ENCODE measurements around the gene MSGN1. TPM values are rescaled to one million over a fixed set of nuclear protein-coding genes. Genes with fewer than 3 reads are reported as not detected.

MSGN1 gene
- total RNA-seq, 2 donors from 2014 or later: not detected

DNA sequence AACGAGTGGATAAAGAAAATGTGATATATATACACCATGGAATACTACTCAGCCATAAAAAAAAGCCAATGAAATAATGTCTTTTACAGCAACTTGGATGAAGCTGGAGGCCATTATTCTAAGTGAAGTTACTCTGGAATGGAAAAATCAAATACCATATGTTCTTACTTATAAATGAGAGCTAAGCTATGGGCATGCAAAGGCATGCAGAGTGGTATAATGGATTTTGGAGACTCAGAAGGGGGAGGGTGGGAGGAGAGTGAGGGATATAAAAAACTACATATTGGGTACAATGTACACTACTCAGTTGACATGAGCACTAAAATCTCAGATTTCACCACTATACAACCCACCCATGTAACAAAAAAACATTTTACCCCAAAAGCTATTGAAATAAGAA lies 1.7 kb upstream of the MSGN1 start:
- no peak overlapping the region for H3K4me3 ChIP-seq
- peak overlapping the region in 1 of 2 donors; percentile 57 for H3K27ac ChIP-seq
- no peaks in the 10 kb centered on the region for H3K36me3 ChIP-seq
- TF ChIP-seq CTCF (IDR thresholded peaks at IDR 0.05) (no peak), POLR2AphosphoS5 (IDR thresholded peaks at IDR 0.05) (no peak), POLR2A (IDR thresholded peaks at IDR 0.05) (no peak)
- H3K4me1 ChIP-seq (replicated peaks): no peaks in the 10 kb centered on the region
- 60% methylated on average over 1 of the region's 1 CpG for WGBS
- H3K27me3 ChIP-seq (replicated peaks; ENCODE audit: insufficient read depth): no peaks in the 10 kb centered on the region
- no peak for DNase-seq (ENCODE audit: low spot score)
- intact Hi-C loops (cut with DNase I): no loop called here
- H3K9me3 ChIP-seq: no peaks in the 10 kb centered on the region

DNA sequence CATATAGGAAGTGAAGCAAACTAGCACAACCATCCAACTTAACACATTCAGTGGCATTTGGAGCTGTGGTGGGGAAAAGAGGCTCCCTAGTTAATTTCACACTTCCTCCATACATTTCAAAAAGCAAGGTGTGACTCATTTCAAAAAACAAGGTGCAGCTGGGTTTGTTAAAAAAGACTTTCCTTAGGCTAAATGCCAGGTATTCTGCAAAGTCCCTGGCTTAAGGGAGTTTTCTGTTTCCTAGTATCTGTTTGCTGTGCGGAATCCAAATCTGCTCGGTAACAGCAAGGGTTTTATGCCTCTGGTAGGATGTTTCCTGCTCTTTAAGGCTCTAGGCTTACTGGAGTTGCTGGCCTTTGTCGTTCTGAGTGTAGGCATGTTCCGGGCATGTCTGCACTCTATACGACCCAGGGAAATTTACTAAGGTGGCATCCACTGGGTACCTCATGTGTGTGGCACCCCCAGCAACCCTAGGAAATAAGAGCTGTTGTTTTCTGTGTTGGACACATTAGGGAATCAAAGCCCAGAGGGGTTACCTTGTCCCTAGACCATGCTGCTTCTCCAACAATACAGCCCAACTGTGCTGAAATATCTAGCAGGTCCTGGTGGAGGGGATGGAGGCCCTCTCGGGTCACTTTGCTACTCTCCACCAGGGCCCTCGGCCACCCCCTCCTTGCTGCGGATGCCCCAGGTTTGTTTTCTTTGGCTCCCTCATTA lies 634 bp upstream of the MSGN1 start:
- intact Hi-C loops (cut with DNase I): no loop called here
- 37% methylated on average over 8 of the region's 8 CpGs for WGBS
- TF ChIP-seq POLR2A (IDR thresholded peaks at IDR 0.05) (no peak), POLR2AphosphoS5 (IDR thresholded peaks at IDR 0.05) (peak; percentile 38), CTCF (IDR thresholded peaks at IDR 0.05) (no peak)
- no peak overlapping the region for H3K4me3 ChIP-seq
- DNase-seq (ENCODE audit: low spot score): peak; percentile 22
- no peaks in the 10 kb centered on the region for H3K36me3 ChIP-seq
- H3K27ac ChIP-seq: peak overlapping the region; percentile 14 to 57
- H3K27me3 ChIP-seq (replicated peaks; ENCODE audit: insufficient read depth): no peaks in the 10 kb centered on the region
- no peaks in the 10 kb centered on the region for H3K4me1 ChIP-seq (replicated peaks)
- no peaks in the 10 kb centered on the region for H3K9me3 ChIP-seq

GRCh38 chr2:17818235-17818815 lies 2.1 kb downstream of the MSGN1 start:
- no peaks in the 10 kb centered on the region for H3K4me1 ChIP-seq (replicated peaks)
- H3K27ac ChIP-seq: no peak overlapping the region
- TF ChIP-seq POLR2A (IDR thresholded peaks at IDR 0.05) (no peak), CTCF (IDR thresholded peaks at IDR 0.05) (no peak), POLR2AphosphoS5 (IDR thresholded peaks at IDR 0.05) (no peak)
- intact Hi-C loops (cut with DNase I): no loop called here
- WGBS: 83% methylated on average over 2 of the region's 2 CpGs
- DNase-seq (ENCODE audit: low spot score): no peak
- H3K9me3 ChIP-seq: no peaks in the 10 kb centered on the region
- no peak overlapping the region for H3K4me3 ChIP-seq
- H3K27me3 ChIP-seq (replicated peaks; ENCODE audit: insufficient read depth): no peaks in the 10 kb centered on the region
- H3K36me3 ChIP-seq: no peaks in the 10 kb centered on the region

DNA sequence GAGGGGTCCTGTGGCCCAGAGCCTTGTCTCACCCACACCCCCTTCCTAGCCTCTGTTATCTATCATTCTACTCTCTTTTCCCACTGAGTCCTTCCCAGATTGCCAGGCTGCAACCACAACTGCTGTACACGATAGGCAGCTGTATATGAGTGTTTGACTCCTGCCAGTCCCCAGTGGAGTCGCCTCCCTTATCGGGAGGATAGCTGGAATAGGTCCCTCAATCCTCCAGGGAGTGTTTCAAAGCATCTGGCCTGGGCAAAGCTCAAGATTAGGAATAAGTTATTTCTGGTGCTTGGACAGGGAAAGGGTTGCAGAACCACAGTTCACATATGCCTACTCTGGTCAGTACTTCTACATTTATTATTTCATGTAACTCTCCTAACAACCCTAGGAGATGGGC lies 4.8 kb downstream of the MSGN1 start:
- Histone ChIP-seq H3K27me3 (replicated peaks; ENCODE audit: insufficient read depth) (no peaks in the 10 kb centered on the region), H3K4me3 (no peak overlapping the region), H3K9me3 (no peaks in the 10 kb centered on the region), H3K36me3 (no peaks in the 10 kb centered on the region), H3K27ac (no peak overlapping the region), H3K4me1 (replicated peaks) (no peaks in the 10 kb centered on the region)
- intact Hi-C loops (cut with DNase I): no loop called here
- 95% methylated on average over 3 of the region's 3 CpGs for WGBS
- TF ChIP-seq CTCF (IDR thresholded peaks at IDR 0.05) (no peak), POLR2AphosphoS5 (IDR thresholded peaks at IDR 0.05) (no peak)
- no peak for DNase-seq (ENCODE audit: low spot score)

Data from prostate gland (tissue), 2 donors.